ENCODE data around the gene ERG.

ERG gene

DNA sequence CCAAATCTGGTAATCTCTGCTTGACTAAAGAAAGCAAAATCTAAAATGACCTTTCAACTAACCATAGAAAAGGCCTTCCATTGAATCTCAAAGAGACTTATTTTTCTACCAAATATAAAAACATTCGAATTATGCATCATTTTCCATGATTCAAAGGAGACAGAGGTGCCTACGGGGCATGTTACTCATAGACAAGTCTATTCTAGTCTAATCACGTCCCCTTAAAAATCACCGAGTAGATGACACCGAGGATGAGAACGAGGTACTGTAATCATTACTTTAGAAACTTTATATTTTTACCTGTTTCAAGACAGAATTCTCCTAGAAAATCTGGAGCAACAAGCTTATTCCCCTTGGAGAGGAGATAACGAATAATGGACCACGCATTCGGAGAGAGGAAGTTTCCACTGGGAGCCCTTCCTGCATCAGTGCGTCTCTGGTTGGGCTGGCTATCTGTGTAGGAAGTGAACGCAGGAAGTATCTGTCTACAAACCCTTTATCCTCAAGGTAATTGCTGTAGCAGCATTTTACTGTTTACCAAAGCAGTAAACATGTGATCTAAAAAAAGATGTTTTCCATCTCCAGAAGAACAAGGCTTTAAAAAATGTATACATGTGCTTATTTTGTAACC is 9.5 kb downstream of the ERG start:
- no peak overlapping the region for H3K4me3 ChIP-seq (ENCODE audit: severe bottlenecking)
- peaks cover 49% of the 10 kb centered on the region for H3K4me1 ChIP-seq (ENCODE audit: insufficient read depth, poor library complexity, severe bottlenecking)
- DNase-seq (ENCODE audit: low spot score) (no peak), ATAC-seq (ENCODE audit: low read depth) (peak; percentile 63)
- H3K27ac ChIP-seq (ENCODE audit: poor library complexity, severe bottlenecking): peak overlapping the region; percentile 89
- TF ChIP-seq CTCF (IDR thresholded peaks at IDR 0.05; ENCODE audit: poor library complexity, severe bottlenecking): no peak
- H3K9me3 ChIP-seq (ENCODE audit: severe bottlenecking): no peaks in the 10 kb centered on the region
- H3K36me3 ChIP-seq (ENCODE audit: low read depth): no peaks in the 10 kb centered on the region
- no peaks in the 10 kb centered on the region for H3K27me3 ChIP-seq (ENCODE audit: insufficient read depth, poor library complexity, severe bottlenecking)

- no peaks in the 10 kb centered on the region for H3K36me3 ChIP-seq (ENCODE audit: low read depth)
- H3K9me3 ChIP-seq (ENCODE audit: severe bottlenecking): no peaks in the 10 kb centered on the region
- H3K4me3 ChIP-seq (ENCODE audit: severe bottlenecking): no peak overlapping the region
- peaks cover 56% of the 10 kb centered on the region for H3K4me1 ChIP-seq (ENCODE audit: insufficient read depth, poor library complexity, severe bottlenecking)
- ATAC-seq (ENCODE audit: low read depth): peak; percentile 33; the same call in 2 of the 3 replicates
- no peak for DNase-seq (ENCODE audit: low spot score)
- H3K27ac ChIP-seq (ENCODE audit: poor library complexity, severe bottlenecking): peak overlapping the region; percentile 89
- no peaks in the 10 kb centered on the region for H3K27me3 ChIP-seq (ENCODE audit: insufficient read depth, poor library complexity, severe bottlenecking)
- TF ChIP-seq CTCF (IDR thresholded peaks at IDR 0.05; ENCODE audit: poor library complexity, severe bottlenecking): no peak
Observed at GRCh38 chr21:38487901-38488639, 10.2 kb downstream of the ERG start.

- TF ChIP-seq CTCF (IDR thresholded peaks at IDR 0.05; ENCODE audit: poor library complexity, severe bottlenecking): no peak
- no peak overlapping the region for H3K4me3 ChIP-seq (ENCODE audit: severe bottlenecking)
- H3K4me1 ChIP-seq (ENCODE audit: insufficient read depth, poor library complexity, severe bottlenecking): peaks cover 56% of the 10 kb centered on the region
- no peaks in the 10 kb centered on the region for H3K27me3 ChIP-seq (ENCODE audit: insufficient read depth, poor library complexity, severe bottlenecking)
- no peak for DNase-seq (ENCODE audit: low spot score)
- H3K36me3 ChIP-seq (ENCODE audit: low read depth): no peaks in the 10 kb centered on the region
- ATAC-seq (ENCODE audit: low read depth): no peak
- peak overlapping the region; percentile 89 for H3K27ac ChIP-seq (ENCODE audit: poor library complexity, severe bottlenecking)
- H3K9me3 ChIP-seq (ENCODE audit: severe bottlenecking): no peaks in the 10 kb centered on the region
Observed at GRCh38 chr21:38486706-38487105, 11.6 kb downstream of the ERG start.

GRCh38 chr21:38486221-38486620 is 12.1 kb downstream of the ERG start:
- Histone ChIP-seq H3K9me3 (ENCODE audit: severe bottlenecking) (no peaks in the 10 kb centered on the region), H3K27ac (ENCODE audit: poor library complexity, severe bottlenecking) (peak overlapping the region; percentile 89), H3K4me1 (ENCODE audit: insufficient read depth, poor library complexity, severe bottlenecking) (peaks cover 59% of the 10 kb centered on the region), H3K27me3 (ENCODE audit: insufficient read depth, poor library complexity, severe bottlenecking) (no peaks in the 10 kb centered on the region), H3K36me3 (ENCODE audit: low read depth) (no peaks in the 10 kb centered on the region), H3K4me3 (ENCODE audit: severe bottlenecking) (no peak overlapping the region)
- DNase-seq (ENCODE audit: low spot score): peak; percentile 80
- TF ChIP-seq CTCF (IDR thresholded peaks at IDR 0.05; ENCODE audit: poor library complexity, severe bottlenecking): no peak
- peak; percentile 84 for ATAC-seq (ENCODE audit: low read depth)

All from RWPE2 (cell line).